ENCODE data around the gene SHROOM1.
"Not testable (repeated sequence)": the region's sequence is repeated elsewhere in the genome, so short reads cannot be mapped to it uniquely, and the experiment has no call there.

Gene SHROOM1

GRCh38 chr5:132808866-132809265 lies 21.6 kb downstream of the SHROOM1 start:
- no peak for DNase-seq

- no peak for DNase-seq
Observed at GRCh38 chr5:132808448-132808847, 22.0 kb downstream of the SHROOM1 start.

- DNase-seq: peak in 28 of 51 donors; percentile 11 to 71 (median 47)
Observed at GRCh38 chr5:132807163-132807838, 23.1 kb downstream of the SHROOM1 start.

GRCh38 chr5:132806804-132807162 lies 23.7 kb downstream of the SHROOM1 start:
- DNase-seq: not testable (repeated sequence)

GRCh38 chr5:132805872-132806271 lies 24.6 kb downstream of the SHROOM1 start:
- not testable (repeated sequence) for DNase-seq

GRCh38 chr5:132804219-132804618 lies 26.2 kb downstream of the SHROOM1 start:
- DNase-seq: not testable (repeated sequence)

- DNase-seq: not testable (repeated sequence)
Observed at GRCh38 chr5:132802685-132803066, 27.8 kb downstream of the SHROOM1 start.

GRCh38 chr5:132802044-132802684 lies 28.3 kb downstream of the SHROOM1 start:
- peak in 1 of 51 donors; percentile 15 for DNase-seq

- peak in 13 of 51 donors; percentile 10 to 86 (median 41) for DNase-seq
Observed at GRCh38 chr5:132800545-132800944, 29.9 kb downstream of the SHROOM1 start.

- no peak for DNase-seq
Observed at GRCh38 chr5:132799392-132799791, 31.1 kb downstream of the SHROOM1 start.

GRCh38 chr5:132797651-132798050 lies 32.8 kb downstream of the SHROOM1 start:
- peak in 18 of 51 donors; percentile 26 to 78 (median 44) for DNase-seq

- no peak for DNase-seq
Observed at GRCh38 chr5:132791026-132791425, 39.4 kb downstream of the SHROOM1 start.

- peak in 17 of 51 donors; percentile 21 to 71 (median 43) for DNase-seq
Observed at GRCh38 chr5:132790201-132790865, 40.1 kb downstream of the SHROOM1 start.

- no peak for DNase-seq
Observed at GRCh38 chr5:132788990-132789886, 41.2 kb downstream of the SHROOM1 start.

- no peak for DNase-seq
Observed at GRCh38 chr5:132788508-132788907, 41.9 kb downstream of the SHROOM1 start.

- no peak for DNase-seq
Observed at GRCh38 chr5:132787076-132787475, 43.4 kb downstream of the SHROOM1 start.

GRCh38 chr5:132785864-132786263 lies 44.6 kb downstream of the SHROOM1 start:
- DNase-seq: no peak

- DNase-seq: no peak
Observed at GRCh38 chr5:132785365-132785764, 45.1 kb downstream of the SHROOM1 start.

GRCh38 chr5:132782101-132782500 lies 48.3 kb downstream of the SHROOM1 start:
- DNase-seq: peak in 3 of 51 donors; percentile 13 to 32 (median 25)

- no peak for DNase-seq
Observed at GRCh38 chr5:132781029-132781428, 49.4 kb downstream of the SHROOM1 start.

GRCh38 chr5:132780577-132780976 lies 49.9 kb downstream of the SHROOM1 start:
- DNase-seq: no peak
